HEK293 (cell line): ENCODE data around the gene ST3GAL5.

ENCODE experiments used
- CTCF ChIP-seq: fragments of 450-650 bp; formaldehyde crosslinking; IDR thresholded peaks from 2 replicates; pipeline ENCODE4 v1.5.1; 2016; ENCODE audit warnings: missing biosample characterization, missing genetic modification characterization
- PATZ1 ChIP-seq: fragments of 450-650 bp; formaldehyde crosslinking; IDR thresholded peaks from 2 replicates; pipeline ENCODE4 v1.5.1; 2016; ENCODE audit warnings: missing biosample characterization, missing genetic modification characterization
- REPIN1 ChIP-seq: fragments of 450-650 bp; formaldehyde crosslinking; IDR thresholded peaks from 2 replicates; pipeline ENCODE4 v1.5.1; 2017; ENCODE audit warnings: missing biosample characterization, missing genetic modification characterization, low read depth
- SETDB1 ChIP-seq: IDR thresholded peaks from one replicate; pipeline ENCODE4 v1.6.1; 2017; ENCODE audit warnings: mild to moderate bottlenecking, low read length, moderate library complexity, mixed read lengths; ENCODE audit not compliant: insufficient read length
- SP7 ChIP-seq: fragments of 450-650 bp; formaldehyde crosslinking; IDR thresholded peaks from 2 replicates; pipeline ENCODE4 v1.5.1; 2016; ENCODE audit warnings: missing biosample characterization, missing genetic modification characterization
- TCF7L2 ChIP-seq: IDR thresholded peaks from 2 replicates; pipeline ENCODE4 v1.6.1; 2011; ENCODE audit warnings: low read depth, mild to moderate bottlenecking, inconsistent platforms, low read length, moderate library complexity, borderline replicate concordance
- ZBTB7A ChIP-seq: fragments of 450-650 bp; formaldehyde crosslinking; IDR thresholded peaks from 2 replicates; pipeline ENCODE4 v1.5.1; 2016; ENCODE audit warnings: low read depth, missing biosample characterization, missing genetic modification characterization
- ZEB2 ChIP-seq: fragments of 450-650 bp; formaldehyde crosslinking; IDR thresholded peaks from 2 replicates; pipeline ENCODE4 v1.5.1; 2016; ENCODE audit warnings: missing biosample characterization, missing genetic modification characterization
- ZNF10 ChIP-seq: fragments of 450-650 bp; formaldehyde crosslinking; IDR thresholded peaks from 2 replicates; pipeline ENCODE4 v1.5.1; 2017; ENCODE audit warnings: missing biosample characterization, missing genetic modification characterization
- ZNF169 ChIP-seq: fragments of 450-650 bp; formaldehyde crosslinking; IDR thresholded peaks from 2 replicates; pipeline ENCODE4 v1.5.1; 2016; ENCODE audit warnings: missing biosample characterization, missing genetic modification characterization
- ZNF26 ChIP-seq: fragments of 450-650 bp; formaldehyde crosslinking; IDR thresholded peaks from 2 replicates; pipeline ENCODE4 v1.5.1; 2016; ENCODE audit warnings: missing biosample characterization, missing genetic modification characterization
- ZNF596 ChIP-seq: fragments of 450-650 bp; IDR thresholded peaks from 2 replicates; pipeline ENCODE4 v1.5.0; 2018; ENCODE audit warnings: missing biosample characterization, mild to moderate bottlenecking, missing genetic modification characterization, moderate library complexity
- ZNF792 ChIP-seq: fragments of 450-650 bp; formaldehyde crosslinking; IDR thresholded peaks from 2 replicates; pipeline ENCODE4 v1.5.1; 2016; ENCODE audit warnings: missing biosample characterization, missing genetic modification characterization
- ZSCAN18 ChIP-seq: fragments of 450-650 bp; formaldehyde crosslinking; IDR thresholded peaks from 2 replicates; pipeline ENCODE4 v1.5.1; 2016; ENCODE audit warnings: missing biosample characterization, missing genetic modification characterization

- TF ChIP-seq SP7 (tag by site-specific recombination) (no peak), ZEB2 (tag by site-specific recombination) (no peak), ZNF596 (no peak), CTCF (tag by site-specific recombination) (no peak), ZNF26 (tag by site-specific recombination) (no peak), ZNF10 (tag by site-specific recombination) (no peak), PATZ1 (no peak), ZBTB7A (tag by site-specific recombination) (no peak), SETDB1 (no peak), ZNF792 (tag by site-specific recombination) (no peak), REPIN1 (no peak), TCF7L2 (no peak), ZNF169 (tag by site-specific recombination) (no peak), ZSCAN18 (tag by site-specific recombination) (no peak)
Measured at GRCh38 chr2:85888020-85888683, 638 bp downstream of the ST3GAL5 start.
